DND-41 (cell line): ENCODE data around the gene LRRC47.

Experiments used
- EZH2 ChIP-seq: IDR thresholded peaks from 3 replicates; pipeline ENCODE4 v1.6.1; 2012; ENCODE audit warnings: borderline replicate concordance, low read depth, mild to moderate bottlenecking, moderate library complexity, low read length, inconsistent platforms; ENCODE audit not compliant: severe bottlenecking
- TF ChIP-seq, protein P1 (sequence below): IDR thresholded peaks from 2 replicates; pipeline ENCODE4 v1.5.1; 2012; ENCODE audit warnings: borderline replicate concordance, low read length, moderate library complexity, mild to moderate bottlenecking; ENCODE audit not compliant: poor library complexity, severe bottlenecking; ENCODE audit errors: extremely low read depth

DNA sequence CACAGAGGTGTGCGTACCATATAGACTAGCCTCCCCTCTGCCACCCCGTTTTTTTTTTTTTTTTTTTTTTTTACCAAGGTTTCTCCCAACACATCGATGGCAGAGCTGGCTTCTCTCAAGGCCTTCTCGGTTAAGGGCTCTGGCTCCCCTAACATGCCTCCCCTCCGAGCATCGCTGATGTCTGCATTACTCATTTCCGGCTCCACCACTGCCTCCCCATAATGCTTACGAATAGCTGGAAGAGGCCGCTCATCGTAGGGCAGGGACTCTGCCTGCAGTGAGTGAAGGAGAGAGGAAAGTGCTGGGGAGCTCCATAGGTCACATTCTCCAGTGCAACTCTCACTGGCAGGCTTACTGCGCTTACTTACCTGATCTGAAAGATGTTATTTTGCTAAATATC, 40.1 kb upstream of the LRRC47 start:
- no peak for TF ChIP-seq EZH2
- TF ChIP-seq, protein P1, sequence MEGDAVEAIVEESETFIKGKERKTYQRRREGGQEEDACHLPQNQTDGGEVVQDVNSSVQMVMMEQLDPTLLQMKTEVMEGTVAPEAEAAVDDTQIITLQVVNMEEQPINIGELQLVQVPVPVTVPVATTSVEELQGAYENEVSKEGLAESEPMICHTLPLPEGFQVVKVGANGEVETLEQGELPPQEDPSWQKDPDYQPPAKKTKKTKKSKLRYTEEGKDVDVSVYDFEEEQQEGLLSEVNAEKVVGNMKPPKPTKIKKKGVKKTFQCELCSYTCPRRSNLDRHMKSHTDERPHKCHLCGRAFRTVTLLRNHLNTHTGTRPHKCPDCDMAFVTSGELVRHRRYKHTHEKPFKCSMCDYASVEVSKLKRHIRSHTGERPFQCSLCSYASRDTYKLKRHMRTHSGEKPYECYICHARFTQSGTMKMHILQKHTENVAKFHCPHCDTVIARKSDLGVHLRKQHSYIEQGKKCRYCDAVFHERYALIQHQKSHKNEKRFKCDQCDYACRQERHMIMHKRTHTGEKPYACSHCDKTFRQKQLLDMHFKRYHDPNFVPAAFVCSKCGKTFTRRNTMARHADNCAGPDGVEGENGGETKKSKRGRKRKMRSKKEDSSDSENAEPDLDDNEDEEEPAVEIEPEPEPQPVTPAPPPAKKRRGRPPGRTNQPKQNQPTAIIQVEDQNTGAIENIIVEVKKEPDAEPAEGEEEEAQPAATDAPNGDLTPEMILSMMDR, result no peak
